ENCODE measurements around the gene GPR55. TPM values are rescaled to one million over a fixed set of nuclear protein-coding genes. Genes with fewer than 3 reads are reported as not detected.

GPR55 gene
- total and polyA plus RNA-seq, 10 of the 15 experiments (the other 5 are each of a cell fraction or from before 2014, with no cell fraction given): 2.1 to 30.1 (median 16.2) TPM

DNA sequence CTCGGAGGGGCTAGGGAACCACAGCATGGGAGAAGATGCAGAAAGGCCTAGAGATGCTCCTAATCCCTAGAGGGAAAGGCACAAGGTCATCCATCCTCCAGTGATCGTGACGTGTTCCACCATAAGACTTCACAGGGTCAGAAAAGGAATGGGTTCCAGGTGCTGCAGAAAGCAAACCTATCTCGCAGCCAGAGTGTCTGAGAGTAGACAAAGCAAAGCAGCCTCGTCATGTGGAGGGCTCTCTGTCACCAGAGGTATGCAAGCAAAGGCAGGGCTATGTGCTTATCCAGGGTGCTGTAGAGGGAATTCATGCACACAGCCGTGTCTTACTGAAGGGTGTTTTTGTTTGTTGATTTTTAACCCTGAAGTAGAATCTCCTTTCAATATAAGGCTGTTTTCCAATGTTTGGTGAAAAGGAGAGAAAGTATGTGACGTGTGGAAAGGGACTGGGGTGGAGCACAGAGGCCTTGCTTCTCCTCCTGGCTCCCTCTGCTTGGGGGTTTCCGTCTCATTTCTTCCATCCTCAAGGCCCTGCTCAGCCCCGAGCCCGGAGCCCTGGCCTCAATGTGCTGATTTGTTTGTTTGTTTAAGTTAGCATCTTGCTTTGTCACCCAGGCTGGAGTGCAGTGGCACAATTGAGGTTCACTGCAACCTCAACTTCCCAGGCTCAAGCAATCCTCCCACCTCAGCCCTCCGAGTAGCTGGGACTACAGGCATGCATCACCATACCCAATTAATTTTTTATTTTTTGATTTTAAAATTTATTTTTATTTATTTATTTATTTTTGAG, 3.0 kb downstream of the GPR55 start:
- Histone ChIP-seq H3K4me2 (ENCODE audit: control insufficient read depth, insufficient read depth) (peak overlapping the region; percentile 93), H3K4me1 (ENCODE audit: control insufficient read depth, insufficient read depth, low read length) (peaks cover 35% of the 10 kb centered on the region), H3K27me3 (replicated peaks in 1 of 2; ENCODE audit: control insufficient read depth in 2 of 2, insufficient read depth in 2 of 2, low read length in 1 of 2) (no peaks in the 10 kb centered on the region), H3K4me3 (peak overlapping the region; percentile 63), H2AFZ (ENCODE audit: control insufficient read depth, low read depth, low read length) (peak overlapping the region; percentile 18; the same call in 1 of the 2 replicates), H3K27ac (ENCODE audit: control insufficient read depth, insufficient read depth) (peak overlapping the region; percentile 81), H3K9ac (ENCODE audit: control insufficient read depth, insufficient read depth, low read length) (peak overlapping the region; percentile 46), H4K20me1 (ENCODE audit: control insufficient read depth, insufficient read depth) (no peaks in the 10 kb centered on the region), H3K79me2 (ENCODE audit: control insufficient read depth, insufficient read depth, low read length) (peaks cover 84% of the 10 kb centered on the region), H3K9me3 (replicated peaks; ENCODE audit: control insufficient read depth, insufficient read depth, low read length) (no peaks in the 10 kb centered on the region), H3K36me3 (ENCODE audit: control insufficient read depth in 2 of 2, insufficient read depth in 2 of 2, low read length in 1 of 2) (no peaks in the 10 kb centered on the region)
- CTCF ChIA-PET: interaction anchor here (0.8 to 16.2 kb wide), 11 partner anchors 8 to 98 kb away, joined by 3 to 315 read pairs (median 7); no protein-coding TSS in a partner anchor
- DNase-seq (ENCODE audit: low read depth, low spot score): no peak
- FAIRE-seq: no peak
- 4% methylated on average over 11 of the region's 11 CpGs for WGBS (ENCODE audit: insufficient coverage, insufficient replicate concordance, low lambda C conversion rate, missing lambda C conversion rate)
- POLR2A ChIA-PET: interaction anchor here (0.6 to 9.7 kb wide), 8 partner anchors 16 to 63 kb away, joined by 3 to 117 read pairs (median 3); no protein-coding TSS in a partner anchor
- TF ChIP-seq SIN3A (IDR thresholded peaks at IDR 0.05; ENCODE audit: low read depth, low read length) (no peak), IRF4 (IDR thresholded peaks at IDR 0.05; ENCODE audit: low read depth, low read length) (no peak), WRNIP1 (IDR thresholded peaks at IDR 0.05; ENCODE audit: borderline replicate concordance, low read depth, low read length) (peak; percentile 53; the same call in 1 of the 2 replicates), CBFB (IDR thresholded peaks at IDR 0.05; ENCODE audit: low read depth) (no peak), POLR2AphosphoS5 (IDR thresholded peaks at IDR 0.05; ENCODE audit: low read length) (peak; percentile 65; the same call in 1 of the 2 replicates)
- ATAC-seq: peak; percentile 7; the same call in 2 of the 3 replicates
- RAD21 ChIA-PET (ENCODE audit: unreplicated experiment): interaction anchor here (0.9 to 11.2 kb wide), 11 partner anchors 9 to 74 kb away, joined by 3 to 261 read pairs (median 9); no protein-coding TSS in a partner anchor
- in situ Hi-C loops (cut with MboI): loop anchor here (10.0 kb wide), 1 partner anchor 63 kb away; no protein-coding TSS in a partner anchor
- SMC1A ChIA-PET (ENCODE audit: uncharacterized antibody, unreplicated experiment): interaction anchor here (0.6 to 16.5 kb wide), 8 partner anchors 10 to 97 kb away, joined by 3 to 248 read pairs (median 10); no protein-coding TSS in a partner anchor
- intact Hi-C loops (cut with micrococcal nuclease; ENCODE audit: unreplicated experiment): no loop called here
- no TSS peak for BruUV-seq (replicated peaks)
